ENCODE measurements around the gene WIZ.
"Not testable (repeated sequence)": the region's sequence is repeated elsewhere in the genome, so short reads cannot be mapped to it uniquely, and the experiment has no call there.

WIZ gene

GRCh38 chr19:15449620-15450527 is at the start of gene WIZ:
Gene WIZ, minus strand, starts transcription at chr19:15449956. Its CDS starts 1,649 bp downstream, at chr19:15448307.
- DNase-seq, result peak; percentile 86

GRCh38 chr19:15498910-15499309 is 49.2 kb upstream of the WIZ start:
- DNase-seq, result peak; percentile 4

- no peak for DNase-seq
Observed at GRCh38 chr19:15498156-15498858, 48.6 kb upstream of the WIZ start.

- DNase-seq, result no peak
Observed at GRCh38 chr19:15495151-15495550, 45.4 kb upstream of the WIZ start.

- no peak for DNase-seq
Observed at GRCh38 chr19:15488489-15489226, 38.9 kb upstream of the WIZ start.

- DNase-seq, result no peak
Observed at GRCh38 chr19:15487038-15487437, 37.3 kb upstream of the WIZ start.

GRCh38 chr19:15485768-15486167 is 36.0 kb upstream of the WIZ start:
- not testable (repeated sequence) for DNase-seq

- not testable (repeated sequence) for DNase-seq
Observed at GRCh38 chr19:15480996-15481395, 31.2 kb upstream of the WIZ start.

- DNase-seq, result no peak
Observed at GRCh38 chr19:15479391-15480345, 29.9 kb upstream of the WIZ start, which contains the start of gene PGLYRP2. Gene PGLYRP2, minus strand, starts transcription at chr19:15479501. Its CDS starts 130 bp downstream, at chr19:15479371.

- DNase-seq, result no peak
Observed at GRCh38 chr19:15476325-15476724, 26.6 kb upstream of the WIZ start.

- DNase-seq, result no peak
Observed at GRCh38 chr19:15475611-15476010, 25.9 kb upstream of the WIZ start.

- DNase-seq, result no peak
Observed at GRCh38 chr19:15475169-15475568, 25.4 kb upstream of the WIZ start.

- DNase-seq, result peak; percentile 25
Observed at GRCh38 chr19:15473821-15474220, 24.1 kb upstream of the WIZ start.

- no peak for DNase-seq
Observed at GRCh38 chr19:15471639-15472101, 21.9 kb upstream of the WIZ start.

- peak; percentile 41 for DNase-seq
Observed at GRCh38 chr19:15469513-15470297, 19.9 kb upstream of the WIZ start.

- DNase-seq, result no peak
Observed at GRCh38 chr19:15468675-15469512, 19.1 kb upstream of the WIZ start.

- no peak for DNase-seq
Observed at GRCh38 chr19:15467734-15468214, 18.0 kb upstream of the WIZ start.

GRCh38 chr19:15466851-15467733 is 17.3 kb upstream of the WIZ start:
- DNase-seq, result peak; percentile 79
